HG02763 (cell line): Measurements from ENCODE around the gene C1QTNF3.

Experiments used
- ATAC-seq: cut with Tn5 transposase; IDR thresholded peaks from one replicate; pipeline ENCODE4 v1.9.1; 2021; ENCODE audit warnings: mild to moderate bottlenecking, moderate library complexity; ENCODE audit not compliant: unreplicated experiment

Gene C1QTNF3

DNA sequence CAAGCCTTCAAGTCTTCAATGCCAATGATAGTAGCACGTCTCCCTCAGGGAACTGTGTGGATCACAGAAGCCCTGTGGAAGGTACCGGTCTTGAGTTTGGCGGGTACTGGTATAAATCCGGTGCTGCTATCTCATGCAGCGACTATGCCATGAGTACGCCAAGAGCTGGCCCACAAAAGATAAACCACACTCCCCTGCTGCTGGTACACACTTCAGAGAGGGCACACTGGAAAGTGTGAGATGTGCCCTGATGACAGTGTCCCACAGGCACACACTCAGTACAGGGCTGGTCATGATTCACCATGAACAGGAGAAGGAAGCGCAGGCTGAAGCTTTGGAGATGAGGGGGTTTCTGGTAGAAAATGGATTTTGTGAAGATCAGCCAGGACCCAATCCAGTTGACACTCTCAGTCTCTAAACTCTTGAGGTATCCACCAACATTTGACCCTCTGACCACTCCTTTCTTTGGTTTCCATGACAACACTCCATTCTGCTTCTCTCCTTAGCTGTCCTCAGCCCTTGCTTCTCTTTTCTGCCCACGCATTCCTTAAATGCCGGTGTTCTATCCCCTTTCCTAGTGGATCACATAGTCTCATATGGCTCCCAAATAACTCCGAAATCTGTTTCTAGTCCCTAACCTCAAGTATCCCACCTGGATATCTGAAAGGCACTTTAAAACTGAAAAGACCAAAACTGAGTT lies 40.2 kb downstream of the C1QTNF3 start:
- ATAC-seq = no peak

DNA sequence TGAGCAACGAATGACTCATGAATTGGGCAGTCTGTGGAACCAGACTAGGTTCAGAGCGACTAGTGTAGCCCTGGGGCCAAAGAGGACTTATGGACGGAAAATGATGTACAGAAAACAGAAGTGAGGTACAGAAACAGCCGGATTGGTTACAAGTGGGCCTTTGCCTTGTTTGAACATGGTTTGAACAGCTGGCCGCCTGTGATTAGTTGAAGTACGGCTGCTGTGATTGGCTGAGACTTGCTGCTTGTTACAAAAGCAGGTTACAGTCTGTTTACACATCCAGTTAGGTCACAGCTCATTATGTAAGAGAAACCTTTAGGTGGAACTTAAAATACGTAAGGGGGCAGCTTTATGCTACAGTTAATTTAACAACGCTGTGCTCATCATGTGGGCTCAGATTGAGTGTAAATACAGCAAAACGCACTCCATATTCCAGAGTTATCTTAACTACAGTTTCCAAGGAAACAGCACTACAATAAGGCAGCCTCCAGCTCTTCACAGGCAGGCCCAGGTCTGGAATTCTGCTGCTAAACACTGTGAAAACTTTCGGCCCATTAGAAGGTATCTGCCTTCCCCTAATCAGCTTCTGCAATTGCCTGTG lies 41.7 kb downstream of the C1QTNF3 start:
- ATAC-seq = no peak

DNA sequence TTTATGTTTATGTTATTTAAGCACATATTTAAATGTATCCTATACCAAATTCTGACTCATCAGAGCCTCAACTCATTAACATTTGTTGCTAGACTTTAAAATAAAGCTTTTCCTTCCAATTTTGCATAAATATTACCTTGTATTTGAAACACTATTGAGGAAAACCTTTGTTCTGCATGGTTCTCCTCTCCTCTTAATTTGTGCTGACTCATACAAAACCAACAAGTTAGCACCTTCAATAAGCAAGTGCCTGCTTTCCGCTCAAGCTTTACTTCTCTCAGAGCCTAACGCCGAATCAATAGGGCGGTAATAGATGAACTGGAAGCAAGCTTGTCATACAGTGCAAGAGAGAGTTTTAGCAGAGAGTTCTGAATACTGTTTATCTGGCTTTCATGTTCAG lies 43.0 kb downstream of the C1QTNF3 start:
- ATAC-seq = no peak

DNA sequence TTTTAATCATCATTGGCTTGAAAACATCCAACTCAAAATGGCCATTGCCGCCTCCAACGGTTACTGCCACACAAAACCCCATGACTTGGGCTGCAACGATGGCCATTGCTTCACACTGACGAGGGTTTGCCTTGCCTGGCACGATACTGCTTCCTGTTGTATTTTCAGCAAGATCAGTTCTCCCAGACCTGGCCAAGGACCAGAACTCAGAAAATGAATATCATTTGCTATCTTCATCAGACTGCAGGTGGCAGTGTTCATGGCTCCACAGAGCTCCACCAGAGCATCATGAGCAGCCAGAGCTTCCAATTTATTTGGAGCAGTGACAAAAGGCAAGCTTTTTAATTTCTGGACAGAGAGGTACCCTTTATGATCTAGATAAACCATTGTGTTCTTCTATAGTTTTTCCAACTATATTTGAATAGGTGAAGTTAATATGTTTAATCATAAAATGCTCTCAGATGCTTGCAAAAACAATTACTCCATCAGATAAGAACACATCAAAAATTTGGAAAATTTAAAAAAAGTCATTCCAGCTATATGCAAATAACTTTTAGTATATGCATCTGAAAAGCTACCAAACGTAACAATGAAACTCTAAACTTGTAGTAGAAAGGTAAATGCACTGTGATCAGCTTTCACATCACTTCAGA lies 45.6 kb downstream of the C1QTNF3 start:
- ATAC-seq = no peak

DNA sequence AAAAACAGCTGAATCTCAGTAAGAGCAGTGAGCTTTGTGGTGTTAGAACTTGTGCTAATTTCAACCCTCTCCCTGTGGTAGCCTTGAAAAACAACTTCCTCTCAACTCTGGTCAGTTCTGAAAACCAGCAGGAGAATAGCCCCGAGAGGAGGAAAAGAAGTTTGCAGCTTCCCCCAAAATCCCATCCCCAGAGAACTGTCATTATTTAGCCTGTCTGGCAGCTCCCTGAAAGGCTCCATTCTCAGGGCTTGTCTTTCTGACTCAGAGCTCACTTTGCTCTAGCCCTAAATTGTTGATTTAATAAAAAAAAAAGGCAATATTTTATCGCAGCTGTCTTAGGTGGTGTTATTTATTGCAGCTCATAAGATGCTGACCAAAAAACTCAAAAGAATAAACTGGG lies 47.1 kb downstream of the C1QTNF3 start:
- ATAC-seq = no peak

DNA sequence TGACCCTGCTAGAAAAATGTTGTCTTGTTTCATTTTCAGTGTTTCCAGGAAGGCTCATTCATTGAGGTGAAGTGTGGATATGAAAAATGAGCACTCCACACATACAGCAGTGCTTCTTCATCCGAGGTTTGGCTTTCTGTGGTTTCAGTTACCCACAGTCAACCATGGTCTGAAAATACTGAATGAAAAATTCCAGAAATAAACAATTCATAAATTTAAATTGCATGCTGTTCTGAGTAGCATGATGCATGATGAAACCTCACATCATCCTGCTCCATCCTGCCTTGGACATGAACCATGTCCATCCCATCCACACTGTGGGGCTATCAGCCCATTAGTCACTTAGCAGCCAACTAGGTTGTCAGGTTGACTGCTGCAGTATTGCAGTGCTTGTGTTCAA lies 48.2 kb downstream of the C1QTNF3 start:
- no peak for ATAC-seq

DNA sequence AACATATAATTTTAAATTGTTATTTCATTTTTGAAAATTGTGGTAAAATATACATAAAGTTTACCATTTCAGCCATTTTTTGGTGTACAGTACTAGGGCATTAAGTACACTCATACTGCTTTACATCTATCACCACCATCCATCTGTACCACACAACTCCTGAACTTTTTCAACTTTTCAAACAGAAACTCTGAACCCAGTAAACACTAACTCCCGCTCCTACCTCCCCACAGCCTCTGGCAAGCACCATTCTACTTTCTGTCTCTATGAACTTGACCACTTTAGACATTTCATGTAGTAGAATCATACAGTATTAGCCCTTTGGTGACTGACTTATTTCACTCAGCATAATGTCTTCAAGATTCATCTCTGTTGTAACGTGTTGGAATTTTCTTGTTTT lies 50.1 kb downstream of the C1QTNF3 start:
- ATAC-seq = no peak

DNA sequence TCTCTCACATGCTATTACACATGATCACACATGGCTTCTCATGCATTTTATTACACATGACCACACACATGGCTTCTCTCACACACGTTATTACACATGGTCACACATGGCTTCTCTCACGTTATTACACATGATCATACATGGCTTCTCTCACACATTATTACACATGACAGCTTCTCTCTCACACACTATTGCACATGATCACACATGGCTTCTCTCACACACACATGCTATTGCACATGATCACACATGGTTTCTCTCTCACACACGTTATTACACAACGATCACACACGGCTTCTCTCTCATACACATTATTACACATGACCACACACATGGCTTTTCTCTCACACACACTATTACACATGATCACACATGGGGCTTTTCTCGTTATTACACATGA lies 57.6 kb downstream of the C1QTNF3 start:
- ATAC-seq = no peak

DNA sequence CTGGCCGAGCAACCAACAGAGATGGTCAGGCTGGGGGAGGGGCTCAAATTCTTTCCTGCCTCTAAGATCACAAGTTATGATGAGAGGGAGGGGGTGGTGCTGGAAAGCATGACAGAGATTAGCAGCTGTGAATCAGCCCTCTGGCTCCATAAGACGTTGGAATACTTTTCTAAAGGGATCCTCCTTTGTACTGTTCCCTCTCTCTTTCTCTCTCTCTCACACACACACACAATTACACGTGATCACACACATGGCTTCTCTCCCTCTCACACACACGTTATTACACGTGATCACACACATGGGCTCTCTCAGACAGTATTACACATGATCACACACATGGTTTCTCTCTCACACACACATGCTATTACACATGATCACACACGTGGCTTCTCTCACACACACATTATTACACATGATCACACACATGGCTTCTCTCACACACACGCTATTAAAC lies 58.3 kb downstream of the C1QTNF3 start, which contains the start of gene SLC45A2:
Gene SLC45A2, minus strand, starts transcription at position 23 of the 454 bp plus-strand sequence. CDS start 110 bp downstream, outside the sequence.
- ATAC-seq = no peak

DNA sequence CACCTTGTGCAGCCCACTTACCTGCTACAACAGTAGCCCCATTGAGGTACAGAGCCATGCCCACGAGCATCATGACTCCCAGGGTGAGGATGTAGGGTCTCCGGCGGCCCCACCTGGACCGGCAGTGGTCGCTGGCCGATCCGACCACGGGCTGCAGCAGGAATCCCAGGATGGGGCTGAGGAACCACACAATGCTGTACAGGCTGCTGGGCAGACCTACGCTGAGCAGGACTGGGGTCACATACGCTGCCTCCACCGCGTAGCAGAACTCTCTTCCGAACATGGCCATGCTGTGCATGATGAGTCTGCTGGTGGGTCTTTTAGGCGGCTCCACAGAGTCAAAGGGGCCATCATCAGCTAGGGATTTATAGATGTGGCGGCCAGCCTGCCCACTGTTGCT lies 58.8 kb downstream of the C1QTNF3 start:
- ATAC-seq = no peak

DNA sequence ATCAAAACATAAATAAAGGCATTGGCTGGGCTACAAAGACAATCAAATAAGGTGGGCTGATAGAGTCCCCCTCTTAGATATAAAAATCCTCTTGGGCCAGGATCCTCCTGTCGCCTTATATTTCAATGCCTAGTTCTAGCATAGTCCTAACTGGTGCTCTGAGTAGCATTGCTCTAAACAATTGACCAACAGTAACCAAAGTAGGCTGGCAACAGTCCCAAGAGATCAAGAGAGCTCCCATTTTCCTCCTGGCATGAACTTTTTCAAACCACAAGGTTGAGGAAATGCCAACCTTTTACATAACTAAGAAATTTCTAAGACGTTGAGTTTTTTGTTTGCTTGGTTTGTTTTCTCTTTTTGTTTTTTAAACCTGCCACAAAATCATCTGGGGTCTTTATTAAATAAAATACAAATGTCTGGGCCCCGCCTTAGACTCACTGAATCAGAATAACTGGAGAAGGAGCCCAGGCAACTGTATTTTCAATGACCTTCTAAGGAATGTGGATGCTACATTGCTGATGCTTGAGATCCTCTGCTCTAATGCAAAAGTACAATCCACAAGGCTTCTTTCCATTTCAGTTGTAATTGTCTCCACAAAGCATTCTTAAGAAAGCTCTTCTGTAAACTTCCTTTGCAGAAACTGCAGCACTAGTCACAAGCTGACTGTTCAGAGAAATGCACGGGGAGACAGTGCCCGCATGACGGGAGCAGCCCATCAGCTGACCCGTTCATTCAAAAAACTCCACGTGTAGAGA lies 61.4 kb downstream of the C1QTNF3 start:
- ATAC-seq = no peak

DNA sequence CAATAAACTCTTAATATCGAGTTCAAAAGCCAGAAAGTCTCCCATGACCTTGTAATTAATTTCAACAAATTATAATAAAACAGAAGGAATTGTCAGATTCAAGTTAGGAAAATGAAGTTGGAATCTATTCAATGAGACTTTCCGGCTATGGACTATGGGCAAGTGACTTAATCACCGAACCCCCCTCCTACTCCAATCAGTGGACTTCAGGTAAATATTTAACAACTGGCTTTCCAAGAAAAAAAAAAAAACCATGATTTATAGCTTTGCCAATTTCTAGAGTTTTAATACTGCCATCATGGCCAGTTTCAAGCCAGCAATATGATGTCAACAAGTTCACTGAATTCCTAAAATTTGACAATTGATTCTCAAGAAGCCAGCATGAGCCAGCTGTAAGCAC lies 63.0 kb downstream of the C1QTNF3 start:
- no peak for ATAC-seq

DNA sequence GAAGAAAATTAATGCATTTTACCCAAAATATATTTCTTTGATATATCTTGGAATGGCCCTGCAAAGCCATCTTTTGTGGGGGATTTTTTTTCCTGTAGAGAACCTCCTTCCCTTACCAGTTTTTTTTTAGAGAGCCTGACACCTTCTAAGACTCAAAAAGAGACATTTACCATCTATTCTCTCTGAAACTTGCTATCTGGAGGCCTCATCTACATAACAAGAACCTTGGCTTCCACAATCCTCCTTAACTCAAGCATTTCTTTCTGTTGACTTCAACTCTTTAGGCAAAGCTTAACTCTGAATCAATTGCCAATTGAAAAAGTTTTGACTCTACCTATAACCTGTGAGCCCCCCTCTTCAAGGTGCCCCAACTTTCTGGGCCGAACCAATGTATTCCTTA lies 64.7 kb downstream of the C1QTNF3 start:
- no peak for ATAC-seq

DNA sequence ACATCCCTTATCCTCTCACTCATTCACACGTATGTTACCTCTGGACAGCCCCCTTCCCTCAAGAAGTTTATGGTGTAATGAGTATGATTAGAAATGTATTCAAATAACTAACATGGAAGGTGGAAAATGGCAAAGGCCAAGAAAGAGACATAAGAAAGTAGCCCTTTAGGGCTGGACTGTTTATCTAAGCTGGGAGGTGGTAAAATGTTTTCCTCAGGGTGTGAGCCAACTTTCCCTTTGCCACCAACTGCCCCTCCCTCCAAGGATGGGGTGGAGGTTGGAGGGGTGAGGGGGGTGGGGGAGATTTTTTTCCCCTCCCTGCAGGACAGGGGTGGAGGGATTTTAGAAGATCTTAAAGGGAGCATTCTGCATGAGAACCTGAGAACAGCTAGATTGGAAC lies 66.7 kb downstream of the C1QTNF3 start:
- no peak for ATAC-seq

DNA sequence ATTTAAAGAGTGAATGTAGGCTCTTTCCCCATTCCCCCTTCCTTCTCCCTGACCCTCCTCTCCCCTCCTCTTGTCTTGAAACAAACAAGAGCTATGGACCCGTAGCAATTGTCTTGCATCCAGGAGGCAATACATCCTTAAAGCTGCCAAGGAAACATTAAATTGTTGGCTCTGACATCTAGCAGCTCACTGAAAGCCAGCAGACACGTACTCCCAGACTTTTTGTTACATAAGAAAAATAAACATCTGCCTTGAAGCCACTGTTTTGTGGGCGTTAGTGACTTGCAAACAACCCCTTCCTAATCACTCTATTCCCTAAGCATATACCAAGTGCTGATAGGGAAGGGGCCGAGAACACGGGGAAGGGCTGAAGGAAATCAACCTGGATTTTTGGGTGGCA lies 67.2 kb downstream of the C1QTNF3 start:
- ATAC-seq = no peak

DNA sequence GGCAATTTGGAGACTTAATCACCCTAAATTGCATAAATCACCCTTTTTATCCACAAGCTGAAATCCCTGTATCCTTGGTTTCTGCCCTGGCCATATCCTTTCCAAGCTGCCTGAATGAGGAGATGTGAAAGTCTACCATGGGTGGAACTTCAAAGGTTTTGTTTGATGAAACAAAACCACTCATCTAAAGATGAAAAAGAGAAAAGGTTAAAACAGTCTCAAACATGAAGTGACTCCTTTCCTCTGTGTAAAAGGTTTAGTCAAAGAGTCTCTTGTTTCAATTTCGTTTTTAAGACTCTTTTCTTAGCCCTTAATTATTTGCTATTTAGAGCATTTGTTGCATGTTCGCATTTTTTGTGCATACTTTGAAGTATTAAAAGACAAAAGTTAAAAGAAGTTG lies 69.7 kb downstream of the C1QTNF3 start:
- peak; percentile 50 for ATAC-seq

DNA sequence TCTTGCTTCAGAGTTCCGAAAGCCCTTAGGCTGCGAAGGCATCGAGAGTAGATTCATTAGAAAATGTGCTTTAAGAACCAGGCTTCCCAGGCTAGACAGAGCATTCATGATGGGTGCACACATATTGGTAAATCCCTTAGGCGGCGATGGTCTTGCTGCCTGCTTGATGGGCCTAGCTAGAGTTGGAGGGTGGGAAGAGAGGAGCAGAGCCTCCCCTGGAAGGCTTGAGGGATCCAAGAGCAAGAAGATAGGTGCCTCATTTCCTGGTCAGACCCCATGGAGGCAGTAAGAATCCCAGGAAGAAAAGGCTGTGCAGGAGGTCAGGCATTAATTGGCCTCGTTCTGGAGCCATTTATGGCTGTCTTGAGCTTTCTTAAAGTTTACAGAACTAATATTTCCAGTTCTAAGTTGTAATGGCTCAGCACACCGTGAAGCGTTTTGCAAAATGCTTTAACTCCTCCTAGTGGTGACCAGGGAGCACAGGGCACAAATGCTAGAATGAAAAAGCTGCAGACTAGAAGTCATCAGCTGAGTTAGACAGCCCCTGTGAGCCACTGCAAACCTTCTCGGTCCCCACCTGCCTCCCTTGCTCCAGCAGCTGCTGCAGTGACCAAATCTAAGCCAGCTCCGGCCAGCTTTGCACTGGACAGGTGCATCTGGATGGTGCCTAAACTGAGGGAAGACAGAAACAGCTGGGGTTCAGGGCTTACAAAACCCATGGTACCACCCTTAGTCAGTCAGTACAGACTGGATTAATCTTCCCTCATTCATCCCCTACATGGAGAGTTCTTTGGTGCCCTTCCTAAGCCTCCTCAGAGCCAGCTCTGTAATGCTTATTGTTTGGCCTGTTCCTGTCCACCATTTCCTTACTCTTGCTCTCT lies 73.2 kb downstream of the C1QTNF3 start:
- no peak for ATAC-seq

DNA sequence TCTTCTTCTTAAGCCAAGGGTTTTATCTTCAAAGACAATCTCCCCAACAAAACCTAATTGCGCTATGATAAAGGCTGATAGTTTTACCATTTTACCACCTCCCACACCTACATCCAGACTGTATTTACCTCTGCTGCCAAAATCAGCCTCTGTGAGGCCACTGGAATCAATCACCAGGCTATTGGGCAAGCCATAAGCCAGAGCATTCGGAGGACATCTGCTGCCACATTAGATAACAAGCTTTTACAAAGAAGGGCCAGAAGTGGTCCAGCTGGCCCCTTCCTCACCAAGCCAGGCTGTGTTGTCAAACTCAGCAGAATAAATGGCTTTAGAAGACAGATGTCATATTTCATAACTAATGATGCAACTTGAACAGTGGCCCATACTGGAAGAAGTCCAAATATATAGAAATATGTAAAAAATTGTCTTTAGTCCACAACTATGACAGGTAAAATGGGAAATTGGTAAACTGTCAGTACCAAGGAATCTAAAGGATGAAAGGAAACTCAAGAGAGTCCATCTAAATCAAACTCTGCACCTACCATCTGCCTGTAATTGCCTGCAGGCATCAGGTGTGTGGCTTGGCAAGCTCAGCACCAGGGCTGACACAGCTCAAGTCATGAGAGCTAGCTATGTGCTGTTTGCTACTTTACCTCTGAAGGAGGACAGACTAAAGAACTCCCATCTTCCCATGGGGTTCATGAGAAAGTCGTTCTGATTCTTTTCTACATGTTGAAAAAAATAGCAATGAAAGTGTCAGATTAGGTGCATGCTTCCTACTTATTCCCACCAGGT lies 74.6 kb downstream of the C1QTNF3 start:
- no peak for ATAC-seq
